Measurements from ENCODE around the gene MTUS2.

MTUS2 gene

DNA sequence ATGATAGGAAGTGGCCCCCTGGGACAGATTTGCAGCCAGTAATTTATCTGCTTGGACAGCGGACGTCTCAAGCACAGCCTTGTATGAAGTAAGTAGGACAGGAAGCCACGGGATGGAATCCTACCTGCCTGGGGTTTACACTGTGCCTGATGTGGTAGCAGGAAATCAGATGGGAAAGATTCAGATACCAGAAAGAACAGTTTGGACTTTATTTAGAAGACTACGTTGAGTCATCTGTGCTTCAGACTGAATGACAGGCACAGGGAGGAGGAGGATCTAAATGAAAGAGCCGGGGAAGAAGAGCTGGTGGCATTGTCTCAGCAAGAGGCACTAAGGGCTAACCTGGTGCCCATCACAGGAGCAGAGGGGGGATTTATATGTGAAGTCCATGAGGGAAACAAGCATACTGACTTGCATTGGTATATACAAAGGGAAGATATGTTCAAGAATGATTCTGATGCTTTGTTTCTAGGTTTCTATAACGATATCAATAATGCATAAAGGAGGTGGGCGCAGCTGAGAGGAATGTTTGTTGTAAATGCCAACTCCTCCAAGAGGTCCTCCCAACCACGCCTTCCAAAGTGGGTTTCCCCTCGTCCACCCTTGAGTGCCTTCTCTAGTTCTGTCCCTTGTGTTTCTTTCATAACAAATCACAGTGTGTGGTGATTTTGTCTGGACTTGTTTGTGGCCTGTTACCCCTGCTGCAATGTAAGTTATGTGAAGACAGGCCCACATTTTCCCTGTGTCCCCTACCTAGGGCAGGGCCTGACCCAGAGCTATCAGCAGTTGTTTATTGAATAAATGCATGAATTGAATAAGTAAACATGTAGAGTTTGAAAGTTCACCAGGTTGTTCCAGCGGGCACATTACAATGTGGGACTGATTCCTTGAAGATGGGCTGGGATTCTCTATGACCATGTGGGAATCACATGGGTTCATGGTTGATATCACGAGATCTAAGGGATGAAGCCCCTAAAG is 446.9 kb downstream of the MTUS2 start:
- no peak for DNase-seq

DNA sequence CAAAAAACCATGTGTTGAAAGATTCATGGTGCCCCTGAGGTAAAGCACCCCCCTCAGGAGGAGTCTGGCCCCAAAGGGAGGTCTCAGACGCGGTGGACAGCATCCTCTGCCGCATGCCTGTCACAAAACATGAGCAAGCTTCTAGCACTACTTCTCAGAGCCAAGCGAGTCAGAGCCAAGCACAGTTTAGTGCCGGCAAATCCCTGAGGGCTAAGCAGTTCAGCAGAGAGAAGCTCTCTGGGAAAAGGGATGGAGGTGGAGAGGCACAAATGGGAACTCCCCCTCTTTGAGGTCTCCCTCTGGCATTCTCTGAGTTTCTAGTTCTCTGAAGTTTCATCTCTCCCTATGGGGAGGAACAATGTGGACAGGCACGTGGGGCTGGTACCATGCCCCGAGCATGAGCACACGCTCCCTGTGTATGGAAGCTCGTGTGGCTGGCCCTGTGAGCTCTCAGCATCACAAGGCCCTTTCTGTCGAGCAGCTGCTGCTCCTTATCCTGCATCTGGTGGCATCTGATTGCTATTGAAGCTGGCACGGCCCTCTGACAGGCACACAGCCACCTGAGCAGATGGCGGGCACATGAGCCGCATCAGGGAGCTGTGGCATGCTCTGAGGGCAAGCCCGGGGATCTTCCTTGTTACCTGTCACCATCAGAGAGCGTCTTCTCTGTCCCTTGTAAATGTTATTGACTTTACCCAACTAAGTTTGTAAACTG is 450.3 kb downstream of the MTUS2 start:
- no peak for DNase-seq

DNA sequence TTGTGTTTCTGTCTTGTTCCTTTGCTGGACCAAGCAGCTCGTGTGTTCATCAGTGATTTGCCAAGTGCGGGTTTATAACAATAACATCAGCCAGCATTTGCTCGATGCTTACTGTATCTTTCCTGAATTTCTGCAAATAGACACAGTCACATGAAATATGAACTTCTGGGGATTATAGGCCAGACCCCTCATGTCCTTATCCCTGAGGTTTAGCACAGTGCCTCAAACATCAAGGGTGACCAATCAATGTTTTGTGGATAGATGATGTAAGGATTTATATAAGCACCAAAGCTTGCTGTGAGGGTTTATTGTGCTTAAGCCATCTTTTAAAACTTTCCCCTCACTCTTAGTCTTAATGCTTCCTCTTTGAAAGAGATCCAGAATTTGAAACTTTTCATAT is 451.5 kb downstream of the MTUS2 start:
- DNase-seq, result no peak

DNA sequence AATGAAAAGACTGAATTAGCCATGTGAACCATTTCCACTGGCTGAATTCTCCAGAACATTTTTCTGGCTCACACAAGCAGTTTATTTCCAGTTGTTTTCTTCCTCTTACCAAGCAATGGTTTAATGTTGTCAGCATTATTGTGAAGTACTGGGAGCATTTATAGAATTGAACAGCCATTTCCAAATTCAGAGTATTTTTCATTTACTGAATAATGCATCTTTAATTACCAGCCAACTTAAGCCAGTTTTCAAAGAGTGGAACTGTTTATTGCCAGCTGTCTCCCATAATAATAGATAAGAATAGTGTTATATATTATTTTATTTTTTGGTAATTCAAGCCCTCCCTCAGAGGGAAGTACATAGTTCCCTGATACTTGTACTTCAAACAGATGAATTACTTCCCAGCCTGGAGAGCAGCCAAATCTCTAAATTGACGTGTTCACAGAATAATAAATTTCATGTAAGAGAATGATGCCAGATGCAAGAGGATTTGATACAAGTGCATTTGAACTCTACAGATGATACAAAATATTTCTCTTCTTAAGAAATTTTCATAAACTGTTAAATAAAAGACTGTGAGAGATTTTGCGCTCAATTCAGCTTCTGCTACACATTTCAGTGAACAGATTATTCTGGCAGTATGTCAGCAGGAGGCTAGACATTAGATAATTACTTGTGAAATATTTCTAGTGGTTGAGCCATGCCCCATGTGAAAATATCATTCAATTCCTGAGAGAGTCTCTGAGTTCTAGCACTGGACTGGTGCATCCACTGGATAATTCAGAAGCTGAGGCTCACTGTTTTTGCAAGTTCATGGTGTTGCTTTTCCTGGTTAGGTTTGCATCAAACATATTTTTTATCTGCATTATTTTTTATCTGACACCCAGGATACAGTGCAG is 459.5 kb downstream of the MTUS2 start:
- no peak for DNase-seq

DNA sequence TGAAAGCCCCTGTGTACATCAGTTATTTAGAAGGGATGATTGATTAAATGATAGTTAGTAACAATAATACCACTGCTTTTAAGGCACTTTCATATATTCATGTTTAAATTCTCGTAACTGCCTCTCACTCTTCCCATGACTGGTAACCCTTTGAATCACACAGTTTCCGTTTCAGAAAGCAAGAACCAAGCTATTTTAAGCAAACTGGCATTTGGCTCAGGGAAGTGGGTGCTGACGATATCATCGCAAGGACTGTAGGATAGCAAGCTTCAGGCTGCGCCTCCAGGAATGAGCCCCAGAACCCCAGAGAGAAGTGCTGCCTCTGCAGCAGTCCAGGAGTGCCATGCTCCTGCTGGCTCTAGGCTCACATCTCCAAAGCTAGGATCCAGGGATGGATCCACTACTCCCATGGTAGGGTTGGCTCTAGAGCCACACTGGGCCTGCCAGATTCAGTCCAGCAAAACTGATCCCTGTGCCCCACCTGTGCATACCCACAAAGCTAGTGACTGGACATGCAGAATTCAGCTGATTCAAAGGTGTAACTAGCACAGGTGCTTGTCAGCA is 461.9 kb downstream of the MTUS2 start:
- no peak for DNase-seq

DNA sequence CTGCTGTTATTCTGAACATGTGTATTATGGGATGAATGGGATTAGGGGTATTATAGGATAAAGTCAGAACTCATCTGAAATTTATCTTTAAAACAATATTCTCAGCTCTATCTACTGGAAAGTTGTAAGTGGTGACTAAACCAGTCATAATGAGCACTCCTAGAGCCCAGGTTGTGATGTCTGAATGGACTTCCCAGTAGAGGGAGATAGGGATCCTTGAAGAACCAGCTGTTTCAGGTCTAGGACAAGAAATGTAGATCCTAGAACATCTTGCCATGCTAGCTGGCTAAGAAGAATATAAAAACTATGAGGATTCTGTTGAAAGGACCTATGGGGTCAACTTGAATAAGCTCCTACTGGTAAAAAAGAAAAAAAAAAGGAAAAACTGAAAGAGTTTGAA is 464.6 kb downstream of the MTUS2 start:
- no peak for DNase-seq

DNA sequence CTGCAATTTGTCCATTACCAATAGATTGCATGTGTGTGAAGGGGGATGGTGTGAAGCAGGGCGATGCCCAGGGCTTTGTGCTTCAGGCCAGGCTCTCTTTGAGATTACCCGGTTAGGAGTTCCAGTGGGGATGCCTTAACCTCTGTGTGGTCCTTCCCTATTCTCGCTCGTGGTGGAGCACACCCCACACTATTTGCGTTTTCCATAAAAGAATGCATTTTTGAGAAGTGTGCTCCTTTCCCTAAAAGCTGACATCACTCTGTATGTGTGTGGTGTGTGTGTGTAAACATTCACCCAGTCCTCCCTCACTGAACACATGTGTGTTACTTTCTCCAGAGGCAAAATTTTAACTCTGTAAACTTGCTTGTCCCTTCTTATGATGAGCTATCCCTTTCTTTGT is 467.1 kb downstream of the MTUS2 start:
- DNase-seq, result no peak

DNA sequence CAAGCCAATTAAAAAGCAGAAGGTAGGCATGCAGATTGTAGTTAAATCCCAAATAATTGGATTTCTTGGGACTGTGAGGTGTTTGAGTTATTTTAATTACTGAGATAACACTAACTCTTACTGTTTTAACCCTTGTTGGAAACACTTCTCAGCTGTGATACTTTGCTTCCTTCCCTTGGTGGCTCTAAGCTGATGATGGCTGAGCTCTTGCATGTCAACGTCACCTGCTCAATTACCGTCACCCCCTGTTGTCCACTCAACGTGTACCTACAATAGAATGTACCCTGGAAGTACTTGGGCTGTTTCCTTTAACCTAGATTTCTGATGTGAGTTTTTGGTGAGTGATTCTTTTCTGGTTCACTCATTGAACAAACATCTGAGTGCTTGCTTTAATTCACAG is 471.9 kb downstream of the MTUS2 start:
- no peak for DNase-seq

DNA sequence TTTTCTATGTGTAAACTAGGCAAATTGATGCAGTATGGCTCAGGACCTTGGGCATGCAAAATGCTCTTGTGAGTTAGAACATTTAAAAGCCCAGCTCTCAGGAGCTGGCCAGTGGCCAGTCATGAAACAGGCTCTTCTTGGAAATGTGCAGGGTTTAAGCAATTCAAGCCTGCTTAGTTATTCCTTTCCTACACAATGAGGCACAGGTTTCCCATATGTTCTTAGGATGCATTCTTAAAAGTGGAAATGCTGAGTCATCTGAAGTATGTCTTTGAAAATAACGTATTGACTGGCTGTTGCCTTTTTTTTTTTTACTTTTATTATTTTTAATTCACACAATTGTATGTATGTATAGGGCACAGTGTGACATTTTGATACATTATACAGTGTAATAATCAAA is 474.7 kb downstream of the MTUS2 start:
- no peak for DNase-seq

DNA sequence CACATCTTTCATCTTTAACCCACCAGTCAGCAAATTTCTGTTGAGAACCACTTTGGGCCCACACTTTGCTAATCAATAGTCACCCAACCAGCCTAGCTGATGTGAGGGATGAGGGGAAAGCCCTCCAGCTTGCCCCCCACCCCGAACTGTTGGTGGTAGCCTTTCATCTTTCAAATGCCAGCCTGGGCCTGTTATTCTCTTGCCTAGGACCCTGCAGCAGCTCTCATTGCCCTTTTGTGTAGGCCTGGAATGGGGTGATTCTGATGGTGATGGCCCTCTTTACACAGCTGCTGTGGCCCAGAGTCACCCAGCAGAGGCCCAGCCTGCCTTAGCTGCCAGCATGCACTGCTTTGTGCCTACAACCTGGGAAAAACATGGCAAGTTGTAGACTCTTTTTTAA is 480.9 kb downstream of the MTUS2 start:
- DNase-seq, result no peak

DNA sequence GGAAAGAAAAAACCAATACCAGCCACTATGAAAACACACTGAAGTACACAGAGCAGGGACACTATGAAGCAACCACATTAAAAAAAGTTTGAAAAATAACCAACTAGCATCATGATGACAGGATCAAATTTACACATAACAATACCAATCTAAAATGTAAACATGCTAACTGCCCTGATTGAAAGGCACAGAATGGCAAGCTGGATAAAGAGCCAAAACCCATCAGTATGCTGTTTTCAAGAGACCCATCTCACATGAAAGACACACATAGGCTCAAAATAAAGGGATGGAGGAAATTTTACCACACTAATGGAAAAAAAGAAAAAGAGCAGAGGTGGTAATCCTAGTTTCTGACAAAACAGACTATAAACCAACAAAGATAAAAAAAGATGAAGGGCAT is 484.0 kb downstream of the MTUS2 start:
- DNase-seq, result no peak

DNA sequence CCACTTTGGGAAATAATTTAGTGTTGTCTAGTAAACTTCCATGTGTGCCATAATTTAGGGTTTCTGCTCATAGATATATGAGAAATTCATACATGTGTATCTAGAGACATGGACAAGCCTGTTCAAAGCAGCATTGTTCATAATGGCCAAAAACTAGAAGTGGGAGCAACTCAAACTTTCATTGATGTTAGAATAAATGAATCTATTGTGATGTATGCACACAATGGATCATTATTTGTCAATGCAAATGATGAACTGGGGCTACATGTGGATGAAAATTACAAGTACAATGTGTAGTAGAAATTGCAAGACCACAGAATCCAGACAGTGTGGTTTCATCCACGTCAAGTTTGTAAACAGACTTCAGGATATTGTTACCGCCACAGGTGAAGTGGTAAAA is 490.7 kb downstream of the MTUS2 start:
- no peak for DNase-seq

DNA sequence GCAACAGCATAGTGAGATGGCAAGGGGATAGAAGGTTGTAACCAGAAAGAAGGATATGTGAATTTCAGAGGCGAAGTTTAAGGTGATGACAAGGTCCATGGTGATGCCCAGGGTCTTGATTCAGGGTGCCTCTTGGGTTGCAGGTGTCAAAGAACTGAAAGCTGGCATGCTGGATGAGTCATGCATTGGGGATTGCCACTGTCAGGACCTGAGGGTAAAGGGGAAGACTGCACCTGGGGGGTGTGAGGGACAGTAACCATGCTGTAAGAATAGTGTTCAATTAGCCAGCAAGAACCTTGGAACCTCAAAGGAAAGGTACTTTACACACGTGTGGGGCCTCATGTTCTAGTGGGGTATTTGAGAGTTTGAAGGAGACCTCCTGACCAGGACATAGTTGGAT is 495.7 kb downstream of the MTUS2 start:
- no peak for DNase-seq

DNA sequence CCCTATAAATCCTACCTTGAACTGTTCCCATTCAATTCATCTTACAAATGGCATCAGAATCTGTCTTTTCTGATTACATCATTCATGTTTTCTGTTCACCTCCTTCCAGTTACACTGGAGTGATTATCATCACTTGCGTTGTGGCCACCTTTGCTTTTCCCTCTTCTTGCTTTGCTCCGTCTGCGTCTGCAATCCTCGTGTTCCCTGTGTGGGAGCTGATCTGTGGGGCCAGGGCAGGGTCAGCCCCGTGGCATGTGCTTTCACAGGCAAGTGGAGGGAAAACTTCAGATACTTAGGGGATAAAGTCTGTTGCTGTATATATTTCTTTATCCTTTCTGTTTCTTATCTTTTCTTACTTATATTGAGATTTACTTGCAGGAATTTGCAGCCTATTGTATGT is 497.7 kb downstream of the MTUS2 start:
- DNase-seq, result no peak

DNA sequence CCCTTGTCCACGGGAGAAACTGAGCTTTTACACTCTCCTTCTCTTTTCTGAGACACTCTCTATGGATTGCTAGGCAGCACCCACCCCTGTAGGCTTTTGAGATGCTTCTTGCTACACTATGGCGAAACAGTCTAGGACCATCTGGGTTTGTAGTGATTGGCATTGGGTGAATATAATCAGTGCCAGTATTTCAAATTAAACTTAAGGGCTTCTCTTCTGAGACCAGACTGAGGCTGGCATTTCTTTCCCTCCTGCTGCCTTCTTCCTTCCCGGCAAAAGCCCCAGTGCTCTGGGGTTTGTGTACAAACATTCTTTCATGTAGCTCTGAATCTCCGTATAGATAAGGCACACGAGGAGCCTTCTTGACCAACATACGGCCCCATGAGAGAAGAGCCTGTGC is 498.6 kb downstream of the MTUS2 start:
- no peak for DNase-seq

DNA sequence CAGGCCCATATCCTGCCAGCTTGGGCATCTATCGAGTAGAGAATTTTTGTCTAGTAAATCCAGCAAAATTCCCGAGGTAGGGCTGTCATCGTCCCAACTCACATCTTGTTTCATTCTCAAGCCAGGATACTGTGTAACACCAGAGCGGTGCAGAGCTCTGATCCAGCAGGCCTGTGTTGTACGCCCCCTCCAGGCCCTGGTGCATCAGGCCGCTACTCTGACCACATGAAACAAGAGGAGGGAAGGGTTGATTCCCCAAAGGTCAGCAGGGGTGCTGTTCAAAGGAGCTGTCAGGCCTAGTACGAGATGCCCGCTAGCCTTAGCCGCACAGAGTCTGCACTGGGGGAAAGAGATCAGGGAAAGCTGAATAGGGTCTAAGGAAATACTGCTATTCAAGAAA is 499.3 kb downstream of the MTUS2 start:
- no peak for DNase-seq

DNA sequence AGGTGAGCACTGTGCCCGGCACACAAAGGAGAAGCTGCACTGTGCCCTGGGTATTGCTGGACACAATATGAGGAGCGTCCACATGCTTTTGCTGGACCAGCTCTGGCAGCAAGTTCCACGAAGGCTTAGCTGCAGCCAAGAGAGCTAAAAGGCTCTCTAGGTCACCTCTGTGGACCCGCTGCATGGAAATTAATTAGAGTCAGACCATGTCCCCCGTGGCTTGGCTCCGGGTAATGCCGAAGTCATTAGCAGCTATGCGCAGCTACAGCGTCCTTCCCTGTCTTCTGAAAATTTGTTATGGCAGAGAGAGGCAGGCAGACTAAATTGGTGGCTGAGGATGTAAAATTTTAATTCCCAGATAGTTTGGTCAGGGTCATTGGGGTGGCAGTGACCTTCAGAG is 503.8 kb downstream of the MTUS2 start:
- no peak for DNase-seq

DNA sequence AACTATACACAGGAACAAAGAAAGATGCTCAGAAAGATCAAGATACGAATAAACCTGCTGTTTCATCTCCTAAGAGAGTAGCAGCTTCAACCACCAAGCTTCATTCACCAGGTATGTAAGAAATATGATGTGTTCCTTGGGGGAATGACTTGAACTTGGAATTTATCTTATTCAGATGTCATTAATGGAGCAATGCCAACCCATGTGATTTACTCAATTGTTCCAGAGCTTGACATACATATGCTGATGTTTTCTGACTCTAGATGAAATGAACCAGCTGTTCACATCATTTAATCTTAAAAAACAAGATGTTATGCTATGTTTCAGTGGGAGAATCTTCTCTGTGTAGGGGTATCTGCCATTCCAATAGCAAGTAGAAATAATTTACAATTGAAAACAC is 504.5 kb downstream of the MTUS2 start:
- DNase-seq, result no peak

DNA sequence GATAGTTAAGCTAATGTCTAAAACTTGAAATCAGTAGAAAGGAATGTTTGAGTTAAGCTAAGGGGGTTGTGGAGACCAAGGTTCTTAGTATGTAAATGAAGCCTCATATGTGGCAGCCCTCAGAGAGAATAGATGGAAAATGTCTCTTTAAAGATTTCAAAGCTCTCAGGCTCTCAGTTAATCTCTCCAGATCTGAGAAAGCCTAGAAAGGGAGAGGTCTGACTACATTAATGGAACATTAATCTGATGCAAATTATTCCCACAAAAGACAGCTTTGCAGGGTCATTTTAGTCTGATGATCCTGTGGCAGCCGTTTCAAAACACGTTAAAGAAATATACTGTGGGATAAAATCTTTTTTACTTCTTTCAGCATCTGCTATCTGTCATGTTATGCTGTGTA is 508.4 kb downstream of the MTUS2 start:
- no peak for DNase-seq

DNA sequence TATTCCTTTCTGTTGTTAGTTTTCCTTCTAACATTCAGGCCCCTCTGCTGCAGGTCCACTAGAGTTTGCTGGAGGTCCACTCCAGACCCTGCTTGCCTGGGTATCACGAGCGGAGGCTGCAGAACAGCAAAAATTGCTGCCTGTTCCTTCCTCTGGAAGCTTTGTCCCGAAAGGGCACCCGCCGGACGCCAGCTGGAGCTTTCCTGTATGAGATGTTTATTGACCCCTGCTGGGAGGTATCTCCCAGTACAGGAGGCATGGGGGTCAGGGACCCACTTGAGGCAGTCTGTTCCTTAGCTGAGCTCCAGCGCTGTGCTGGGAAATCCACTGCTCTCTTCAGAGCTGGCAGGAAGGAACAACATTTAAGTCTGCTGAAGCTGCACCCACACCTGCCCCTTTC is 516.2 kb downstream of the MTUS2 start:
- DNase-seq, result no peak

DNA sequence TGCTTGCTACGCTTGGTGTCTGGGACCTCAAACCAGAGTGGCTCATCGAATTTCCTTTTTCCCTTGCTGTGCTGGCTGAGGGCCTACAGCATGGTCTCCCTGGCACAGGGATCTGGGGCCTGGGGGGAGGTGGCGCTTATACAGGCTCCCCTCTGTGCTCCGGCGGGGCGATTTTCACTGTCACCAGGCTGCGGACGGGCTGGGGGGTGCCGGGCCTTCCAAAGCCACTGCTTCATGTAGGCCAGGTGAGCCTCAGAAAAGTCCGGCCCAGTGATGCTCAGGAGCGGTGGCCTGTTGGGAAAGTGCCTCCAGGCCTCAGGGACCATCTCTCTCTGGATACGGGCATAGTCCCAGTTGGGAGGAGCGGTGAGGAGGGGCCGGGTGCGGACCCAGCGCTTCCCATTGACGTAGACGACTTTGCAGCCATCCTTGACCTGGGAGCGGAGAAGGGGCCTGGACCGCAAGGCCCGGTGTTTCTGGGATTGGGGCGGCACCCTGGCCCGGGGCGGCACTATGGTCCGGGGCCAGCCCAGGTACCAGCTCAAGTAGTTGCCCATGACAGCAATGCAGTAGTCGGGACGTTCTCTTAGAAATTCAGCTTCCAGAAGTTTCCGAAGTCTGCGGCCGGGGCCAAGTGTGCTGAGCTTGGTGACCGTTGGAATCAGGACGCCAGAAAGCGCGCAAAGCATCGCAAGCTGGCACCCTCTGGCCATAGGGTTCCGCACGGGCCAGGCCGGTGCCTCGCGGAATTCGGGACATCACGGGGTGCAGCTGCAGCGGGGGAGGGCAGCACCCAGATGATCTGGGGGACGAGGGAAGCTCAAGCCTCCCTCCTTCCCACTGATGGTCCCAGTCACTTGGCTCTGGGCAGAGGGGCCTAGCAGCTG is 519.5 kb downstream of the MTUS2 start:
- DNase-seq, result no peak
